HL-60 (cell line): ENCODE results near the gene FKBP1B.

ENCODE experiments used
- DNase-seq, 2 experiments: peaks; one replicate each; pipeline ENCODE4 v3.0.0-alpha.2; 2010 to 2020; ENCODE audit warnings: low read depth in 1 of 2, low spot score in 1 of 2
- H3K27ac ChIP-seq: fragments of 250-450 bp; sonication (Bioruptor Pico); replicated peaks from 2 replicates; pipeline ENCODE4 v1.5.1; 2020; ENCODE audit warnings: mild to moderate bottlenecking, moderate library complexity
- H3K27me3 ChIP-seq: fragments of 250-450 bp; sonication (Bioruptor Pico); 2 replicates; pipeline ENCODE4 v1.5.1; 2021; ENCODE audit warnings: mild to moderate bottlenecking, moderate library complexity; ENCODE audit not compliant: insufficient read depth, poor library complexity, severe bottlenecking
- H3K4me3 ChIP-seq: replicated peaks from 2 replicates; pipeline ENCODE4 v1.5.1; 2011; ENCODE audit warnings: mild to moderate bottlenecking, control low read depth, low read length; ENCODE audit not compliant: insufficient read depth
- GABPA ChIP-seq: IDR thresholded peaks from 2 replicates; pipeline ENCODE4 v1.6.1; 2012; ENCODE audit warnings: low read depth
- POLR2AphosphoS5 ChIP-seq: IDR thresholded peaks from 2 replicates; pipeline ENCODE4 v1.6.1; 2012; ENCODE audit warnings: low read depth
- SPI1 ChIP-seq: IDR thresholded peaks from 2 replicates; pipeline ENCODE4 v1.6.1; 2012; ENCODE audit warnings: low read depth, mild to moderate bottlenecking, borderline replicate concordance
- TF ChIP-seq, protein P1 (sequence below): IDR thresholded peaks from one replicate; pipeline ENCODE4 v1.5.1; 2011; ENCODE audit warnings: low read length, control low read depth, inconsistent platforms; ENCODE audit not compliant: insufficient read depth
- TF ChIP-seq, protein P2 (sequence below): IDR thresholded peaks from 2 replicates; pipeline ENCODE4 v1.6.1; 2012; ENCODE audit warnings: low read depth; ENCODE audit not compliant: insufficient replicate concordance

FKBP1B gene

DNA sequence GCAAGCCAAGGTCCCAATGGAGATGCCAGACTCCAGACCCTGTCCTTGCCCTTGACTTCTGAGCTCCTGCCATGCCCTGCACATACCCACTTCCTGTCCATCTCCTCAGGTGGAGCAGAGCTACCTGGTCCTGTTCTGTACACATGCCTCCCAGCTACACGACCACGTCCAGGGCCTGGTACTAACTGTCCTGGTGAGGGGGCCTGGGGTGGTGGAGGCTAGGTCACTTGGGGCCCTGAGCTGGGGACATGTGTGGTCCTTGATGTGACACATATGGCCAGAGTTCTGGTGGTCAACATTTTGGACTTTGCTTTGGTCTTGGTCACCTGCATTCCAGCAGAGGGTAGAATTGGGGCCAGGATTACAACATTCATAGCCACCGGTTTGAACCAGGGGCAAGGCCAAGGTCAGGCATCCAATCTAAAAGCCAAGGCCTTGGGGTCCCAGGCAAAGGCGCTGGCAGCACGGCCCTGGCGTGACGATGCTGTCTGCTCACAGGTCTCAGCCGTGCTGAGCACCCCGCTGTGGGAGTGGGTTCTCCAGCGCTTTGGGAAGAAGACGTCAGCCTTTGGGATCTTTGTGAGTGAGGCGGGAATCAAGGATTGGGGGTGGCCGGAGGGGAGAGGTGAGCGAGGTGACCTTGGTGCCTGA lies 27.1 kb upstream of the FKBP1B start:
- no peak for TF ChIP-seq GABPA
- TF ChIP-seq, protein P1, sequence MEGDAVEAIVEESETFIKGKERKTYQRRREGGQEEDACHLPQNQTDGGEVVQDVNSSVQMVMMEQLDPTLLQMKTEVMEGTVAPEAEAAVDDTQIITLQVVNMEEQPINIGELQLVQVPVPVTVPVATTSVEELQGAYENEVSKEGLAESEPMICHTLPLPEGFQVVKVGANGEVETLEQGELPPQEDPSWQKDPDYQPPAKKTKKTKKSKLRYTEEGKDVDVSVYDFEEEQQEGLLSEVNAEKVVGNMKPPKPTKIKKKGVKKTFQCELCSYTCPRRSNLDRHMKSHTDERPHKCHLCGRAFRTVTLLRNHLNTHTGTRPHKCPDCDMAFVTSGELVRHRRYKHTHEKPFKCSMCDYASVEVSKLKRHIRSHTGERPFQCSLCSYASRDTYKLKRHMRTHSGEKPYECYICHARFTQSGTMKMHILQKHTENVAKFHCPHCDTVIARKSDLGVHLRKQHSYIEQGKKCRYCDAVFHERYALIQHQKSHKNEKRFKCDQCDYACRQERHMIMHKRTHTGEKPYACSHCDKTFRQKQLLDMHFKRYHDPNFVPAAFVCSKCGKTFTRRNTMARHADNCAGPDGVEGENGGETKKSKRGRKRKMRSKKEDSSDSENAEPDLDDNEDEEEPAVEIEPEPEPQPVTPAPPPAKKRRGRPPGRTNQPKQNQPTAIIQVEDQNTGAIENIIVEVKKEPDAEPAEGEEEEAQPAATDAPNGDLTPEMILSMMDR, result no peak
- TF ChIP-seq SPI1, result no peak
- TF ChIP-seq, protein P2, sequence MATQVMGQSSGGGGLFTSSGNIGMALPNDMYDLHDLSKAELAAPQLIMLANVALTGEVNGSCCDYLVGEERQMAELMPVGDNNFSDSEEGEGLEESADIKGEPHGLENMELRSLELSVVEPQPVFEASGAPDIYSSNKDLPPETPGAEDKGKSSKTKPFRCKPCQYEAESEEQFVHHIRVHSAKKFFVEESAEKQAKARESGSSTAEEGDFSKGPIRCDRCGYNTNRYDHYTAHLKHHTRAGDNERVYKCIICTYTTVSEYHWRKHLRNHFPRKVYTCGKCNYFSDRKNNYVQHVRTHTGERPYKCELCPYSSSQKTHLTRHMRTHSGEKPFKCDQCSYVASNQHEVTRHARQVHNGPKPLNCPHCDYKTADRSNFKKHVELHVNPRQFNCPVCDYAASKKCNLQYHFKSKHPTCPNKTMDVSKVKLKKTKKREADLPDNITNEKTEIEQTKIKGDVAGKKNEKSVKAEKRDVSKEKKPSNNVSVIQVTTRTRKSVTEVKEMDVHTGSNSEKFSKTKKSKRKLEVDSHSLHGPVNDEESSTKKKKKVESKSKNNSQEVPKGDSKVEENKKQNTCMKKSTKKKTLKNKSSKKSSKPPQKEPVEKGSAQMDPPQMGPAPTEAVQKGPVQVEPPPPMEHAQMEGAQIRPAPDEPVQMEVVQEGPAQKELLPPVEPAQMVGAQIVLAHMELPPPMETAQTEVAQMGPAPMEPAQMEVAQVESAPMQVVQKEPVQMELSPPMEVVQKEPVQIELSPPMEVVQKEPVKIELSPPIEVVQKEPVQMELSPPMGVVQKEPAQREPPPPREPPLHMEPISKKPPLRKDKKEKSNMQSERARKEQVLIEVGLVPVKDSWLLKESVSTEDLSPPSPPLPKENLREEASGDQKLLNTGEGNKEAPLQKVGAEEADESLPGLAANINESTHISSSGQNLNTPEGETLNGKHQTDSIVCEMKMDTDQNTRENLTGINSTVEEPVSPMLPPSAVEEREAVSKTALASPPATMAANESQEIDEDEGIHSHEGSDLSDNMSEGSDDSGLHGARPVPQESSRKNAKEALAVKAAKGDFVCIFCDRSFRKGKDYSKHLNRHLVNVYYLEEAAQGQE, result no peak
- no peak for TF ChIP-seq POLR2AphosphoS5
- no peaks in the 10 kb centered on the region for H3K27me3 ChIP-seq
- no peak overlapping the region for H3K4me3 ChIP-seq
- no peak overlapping the region for H3K27ac ChIP-seq
- DNase-seq, result no peak

DNA sequence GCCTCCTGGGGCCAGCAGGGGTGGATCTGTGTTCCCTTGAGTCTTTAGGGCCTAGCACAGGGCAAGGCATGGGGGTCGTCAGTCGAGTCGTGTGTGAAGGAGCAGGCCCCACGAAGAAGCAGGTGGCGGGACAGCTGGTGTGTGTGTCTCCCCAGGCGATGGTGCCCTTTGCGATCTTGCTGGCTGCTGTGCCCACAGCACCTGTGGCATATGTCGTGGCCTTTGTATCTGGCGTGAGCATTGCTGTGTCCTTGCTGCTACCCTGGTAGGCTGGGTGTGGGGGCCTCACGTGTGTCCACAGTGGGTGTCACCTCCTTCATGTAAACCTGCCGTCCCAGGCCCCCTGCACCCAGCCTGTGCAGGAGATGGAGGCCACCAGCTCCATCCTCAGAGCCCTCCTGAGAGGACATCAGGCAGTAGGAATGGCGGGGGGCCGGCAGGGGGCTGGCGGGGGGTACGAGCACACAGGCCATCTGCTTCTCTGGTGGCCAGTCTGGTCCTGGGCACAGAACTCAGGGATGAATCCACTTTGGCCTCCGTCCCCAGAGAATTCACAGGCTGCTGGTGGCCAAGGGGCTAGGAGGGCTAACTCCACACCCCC lies 26.5 kb upstream of the FKBP1B start:
- Histone ChIP-seq H3K4me3 (no peak overlapping the region), H3K27ac (no peak overlapping the region), H3K27me3 (no peaks in the 10 kb centered on the region)
- DNase-seq, result no peak
- TF ChIP-seq, protein P1, result no peak
- no peak for TF ChIP-seq SPI1
- TF ChIP-seq, protein P2, result no peak
- no peak for TF ChIP-seq POLR2AphosphoS5
- TF ChIP-seq GABPA, result no peak

DNA sequence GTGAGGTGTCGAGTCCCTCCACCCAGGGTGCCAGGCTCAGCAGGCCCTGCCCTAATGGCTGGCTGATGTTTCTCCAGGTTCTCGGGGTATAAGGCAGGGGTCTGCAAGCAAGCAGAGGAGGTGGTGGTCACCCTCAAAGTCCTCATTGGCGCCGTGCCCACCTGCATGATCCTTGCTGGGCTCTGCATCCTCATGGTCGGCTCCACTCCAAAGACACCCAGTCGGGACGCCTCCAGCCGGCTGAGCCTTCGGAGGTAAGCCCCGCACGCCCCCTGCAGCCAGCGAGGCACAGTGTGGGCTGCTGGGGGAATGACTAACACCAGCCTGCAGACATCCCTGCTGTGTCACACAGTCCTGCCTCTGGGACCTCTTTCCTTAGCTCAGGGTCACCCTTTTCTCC lies 25.5 kb upstream of the FKBP1B start:
- no peak for TF ChIP-seq POLR2AphosphoS5
- no peak for TF ChIP-seq SPI1
- no peak for DNase-seq
- no peaks in the 10 kb centered on the region for H3K27me3 ChIP-seq
- H3K27ac ChIP-seq, result no peak overlapping the region
- no peak overlapping the region for H3K4me3 ChIP-seq

DNA sequence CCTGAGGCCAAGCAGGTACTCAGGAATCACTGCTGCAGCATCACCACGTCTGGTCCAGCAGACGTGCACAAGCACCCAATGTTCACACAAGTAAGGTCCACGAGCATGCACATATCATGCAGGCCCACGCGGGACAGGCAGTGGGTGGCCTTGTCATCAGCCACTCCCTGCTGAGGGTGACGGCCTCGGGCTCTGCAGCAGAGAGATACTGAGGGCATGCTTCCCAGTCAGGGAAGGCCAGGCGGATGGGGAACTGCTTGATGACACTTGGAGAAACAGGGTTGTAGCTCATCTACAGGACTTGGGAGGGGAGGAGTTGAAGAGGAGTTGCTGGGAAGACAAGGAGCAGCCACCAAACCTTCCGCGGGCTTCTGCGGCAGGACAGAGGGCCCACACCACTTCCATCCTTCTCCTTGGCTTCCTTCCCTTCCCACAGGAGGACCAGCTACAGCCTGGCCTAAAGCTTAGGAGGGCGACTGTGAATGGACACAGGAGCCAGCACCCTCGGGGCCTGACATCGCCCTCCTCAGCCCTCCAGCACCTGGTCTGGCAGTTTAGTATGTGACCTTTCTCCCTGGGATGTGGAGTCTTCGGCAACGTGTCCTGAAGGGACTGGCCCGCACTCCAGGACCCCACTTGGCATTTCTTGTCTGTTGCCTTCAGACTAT lies 24.4 kb upstream of the FKBP1B start:
- no peaks in the 10 kb centered on the region for H3K27me3 ChIP-seq
- TF ChIP-seq SPI1 (no peak), GABPA (no peak), POLR2AphosphoS5 (no peak)
- TF ChIP-seq, protein P2, result no peak
- TF ChIP-seq, protein P1, result no peak
- DNase-seq, result no peak
- H3K27ac ChIP-seq, result no peak overlapping the region
- H3K4me3 ChIP-seq, result no peak overlapping the region
